Measurements from ENCODE around the gene TMEM120A. TPM values are rescaled to one million over a fixed set of nuclear protein-coding genes. Genes with fewer than 3 reads are reported as not detected.
A peak's percentile ranks its signal among the peaks of the same experiment; 100 is the strongest.

Gene TMEM120A
- polyA plus RNA-seq (2013): 25.3 and 26.7 TPM in 2 replicates

DNA sequence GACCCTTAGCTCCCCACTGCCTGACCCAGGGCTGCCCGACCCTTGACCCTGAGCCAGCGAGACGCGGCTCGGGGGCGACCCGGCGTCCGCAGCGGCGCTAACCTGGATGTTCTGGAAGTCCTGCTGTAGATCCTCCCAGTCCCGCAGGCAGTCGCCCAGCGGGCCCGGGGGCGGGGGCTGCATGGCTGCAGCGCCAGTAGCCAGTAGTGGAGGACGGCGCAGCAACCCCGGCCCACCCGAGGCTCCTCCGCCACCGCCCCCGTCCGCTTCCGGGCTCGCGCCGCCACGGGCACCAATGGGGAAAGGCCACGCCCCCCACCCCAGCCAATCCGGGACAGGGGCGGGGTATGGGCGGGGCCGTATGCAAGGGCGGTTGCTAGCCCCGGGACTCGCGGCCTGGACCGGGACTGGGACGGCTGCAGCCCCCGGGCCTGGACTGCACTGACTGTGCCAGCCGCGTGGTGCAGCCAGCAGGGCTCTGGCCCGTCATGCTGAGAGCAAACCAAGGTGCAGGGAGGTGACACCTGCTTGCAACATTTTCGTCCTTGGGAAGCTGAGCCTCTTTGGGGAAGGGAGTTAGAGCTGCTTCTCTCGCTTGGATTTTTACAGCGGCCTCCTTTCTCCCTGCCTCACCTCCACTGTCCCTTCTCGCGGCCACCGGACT is at the start of gene TMEM120A:
Gene TMEM120A, minus strand, starts transcription at position 208 of the 664 bp plus-strand sequence. Its CDS starts 25 bp downstream, at position 183.
- Histone ChIP-seq H3K79me1 (ENCODE audit: low read length) (peaks cover 10% of the 10 kb centered on the region), H4K91ac (ENCODE audit: low read depth, low read length) (peak within 1 kb of the TSS; percentile 82), H2AK5ac (ENCODE audit: low read length) (peak within 1 kb of the TSS; percentile 75), H2AFZ (ENCODE audit: insufficient read depth, low read length, poor library complexity) (peak within 1 kb of the TSS; percentile 95), H3K27ac (ENCODE audit: low read depth, low read length) (peak within 1 kb of the TSS; percentile 72), H3K9ac (ENCODE audit: low read length) (peak within 1 kb of the TSS; percentile 72), H3K23ac (ENCODE audit: low read length) (no peak within 1 kb of the TSS), H2BK120ac (ENCODE audit: insufficient read depth, low read length, poor library complexity) (peak within 1 kb of the TSS; percentile 30), H3K36me3 (ENCODE audit: control insufficient read depth in 1 of 2, insufficient read depth in 2 of 2, low read length in 2 of 2) (peaks cover 8 to 13% of the 10 kb centered on the region in 2 experiments), H3K9me3 (ENCODE audit: insufficient read depth, low read depth, low read length) (peaks cover 5% of the 10 kb centered on the region), H3K4me1 (ENCODE audit: control insufficient read depth in 1 of 2, insufficient read depth in 2 of 2, low read length in 2 of 2) (peaks cover 15 to 18% of the 10 kb centered on the region in 2 experiments), H3K18ac (ENCODE audit: low read length) (peak within 1 kb of the TSS; percentile 82), H3K14ac (ENCODE audit: low read length) (peak within 1 kb of the TSS; percentile 80), H3K4me2 (ENCODE audit: low read length) (peak within 1 kb of the TSS; percentile 99), H3K27me3 (ENCODE audit: insufficient read depth, low read length) (no peaks in the 10 kb centered on the region), H3K4me3 (ENCODE audit: low read depth, low read length) (peak within 1 kb of the TSS; percentile 91), H4K8ac (ENCODE audit: low read depth, low read length) (peak within 1 kb of the TSS; percentile 82), H3K4ac (ENCODE audit: low read depth, low read length) (peak within 1 kb of the TSS; percentile 35), H4K12ac (ENCODE audit: low read depth, low read length) (peak within 1 kb of the TSS; percentile 79), H2BK5ac (ENCODE audit: low read depth, low read length, poor library complexity) (peak within 1 kb of the TSS; percentile 69), H3K79me2 (ENCODE audit: control insufficient read depth, insufficient read depth, low read length, poor library complexity) (peaks cover 3% of the 10 kb centered on the region), H2BK12ac (ENCODE audit: low read length) (peak within 1 kb of the TSS; percentile 51)
- WGBS (ENCODE audit: extremely low coverage, insufficient coverage, insufficient read length): no CpG with 5 or more reads among the region's 51 CpGs
- DNase-seq: peak; percentile 95 to 96

DNA sequence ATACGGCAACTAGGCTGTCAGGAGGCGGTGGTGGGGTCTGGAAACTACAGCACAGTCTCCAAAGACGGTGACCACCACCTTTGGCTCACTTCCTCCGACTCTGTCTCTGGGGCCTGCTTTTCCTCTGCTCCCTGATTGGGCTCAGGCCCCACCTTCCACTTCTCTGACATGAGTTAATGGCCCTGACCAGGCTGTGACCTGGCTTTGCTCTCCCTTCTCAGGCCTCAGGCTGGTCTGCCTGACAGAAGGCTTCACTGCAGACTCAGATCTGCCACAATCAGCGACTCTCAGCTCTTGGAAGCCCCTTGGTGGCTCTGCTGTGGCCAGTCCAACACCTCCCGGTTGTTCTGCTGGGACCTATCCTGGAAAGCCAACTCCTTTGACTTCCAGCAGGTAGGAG is 45.7 kb upstream of the TMEM120A start:
- Histone ChIP-seq H3K79me1 (ENCODE audit: low read length) (no peaks in the 10 kb centered on the region), H4K8ac (ENCODE audit: low read depth, low read length) (no peak overlapping the region), H3K9me3 (ENCODE audit: insufficient read depth, low read depth, low read length) (no peaks in the 10 kb centered on the region), H3K27ac (ENCODE audit: low read depth, low read length) (no peak overlapping the region), H3K9ac (ENCODE audit: low read length) (no peak overlapping the region), H3K4ac (ENCODE audit: low read depth, low read length) (no peak overlapping the region), H3K4me1 (ENCODE audit: control insufficient read depth in 1 of 2, insufficient read depth in 2 of 2, low read length in 2 of 2) (peaks cover 0 to 7% of the 10 kb centered on the region in 2 experiments), H3K36me3 (ENCODE audit: control insufficient read depth in 1 of 2, insufficient read depth in 2 of 2, low read length in 2 of 2) (no peaks in the 10 kb centered on the region), H4K91ac (ENCODE audit: low read depth, low read length) (no peak overlapping the region), H2AK5ac (ENCODE audit: low read length) (no peak overlapping the region), H3K79me2 (ENCODE audit: control insufficient read depth, insufficient read depth, low read length, poor library complexity) (no peaks in the 10 kb centered on the region), H3K4me2 (ENCODE audit: low read length) (no peak overlapping the region), H2AFZ (ENCODE audit: insufficient read depth, low read length, poor library complexity) (no peak overlapping the region), H4K12ac (ENCODE audit: low read depth, low read length) (no peak overlapping the region), H2BK12ac (ENCODE audit: low read length) (no peak overlapping the region), H3K23ac (ENCODE audit: low read length) (no peak overlapping the region), H3K18ac (ENCODE audit: low read length) (no peak overlapping the region), H3K4me3 (ENCODE audit: low read depth, low read length) (no peak overlapping the region), H2BK120ac (ENCODE audit: insufficient read depth, low read length, poor library complexity) (no peak overlapping the region), H3K14ac (ENCODE audit: low read length) (no peak overlapping the region), H3K27me3 (ENCODE audit: insufficient read depth, low read length) (no peaks in the 10 kb centered on the region), H2BK5ac (ENCODE audit: low read depth, low read length, poor library complexity) (no peak overlapping the region)
- no peak for DNase-seq
- WGBS (ENCODE audit: extremely low coverage, insufficient coverage, insufficient read length): no CpG with 5 or more reads among the region's 6 CpGs

DNA sequence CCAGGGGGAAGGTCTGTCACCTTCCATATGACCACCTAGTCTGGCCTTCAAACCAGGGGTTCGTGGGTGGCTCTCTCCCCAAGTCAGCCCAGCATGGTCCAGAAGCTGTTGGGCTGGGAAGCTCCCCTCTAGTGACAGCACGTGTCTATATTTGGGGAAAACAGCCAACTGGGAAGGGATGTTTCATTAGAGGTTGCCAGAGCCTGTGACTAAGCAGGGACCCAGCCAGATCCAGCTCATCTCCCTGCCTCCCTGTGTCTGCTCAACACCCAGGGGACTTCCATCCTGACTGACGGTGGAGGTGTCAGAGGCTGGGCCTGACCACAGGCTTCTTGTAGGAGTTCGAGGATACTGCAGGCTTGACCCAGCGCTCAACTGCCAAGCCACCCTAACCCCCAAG is 42.9 kb upstream of the TMEM120A start:
- no peak overlapping the region for H3K23ac ChIP-seq (ENCODE audit: low read length)
- H2AFZ ChIP-seq (ENCODE audit: insufficient read depth, low read length, poor library complexity): no peak overlapping the region
- H4K8ac ChIP-seq (ENCODE audit: low read depth, low read length): no peak overlapping the region
- no CpG with 5 or more reads among the region's 5 CpGs for WGBS (ENCODE audit: extremely low coverage, insufficient coverage, insufficient read length)
- DNase-seq: no peak
- H3K14ac ChIP-seq (ENCODE audit: low read length): no peak overlapping the region
- H3K4me2 ChIP-seq (ENCODE audit: low read length): no peak overlapping the region
- no peak overlapping the region for H3K4ac ChIP-seq (ENCODE audit: low read depth, low read length)
- no peak overlapping the region for H2BK120ac ChIP-seq (ENCODE audit: insufficient read depth, low read length, poor library complexity)
- no peak overlapping the region for H2BK5ac ChIP-seq (ENCODE audit: low read depth, low read length, poor library complexity)
- no peak overlapping the region for H3K9ac ChIP-seq (ENCODE audit: low read length)
- no peaks in the 10 kb centered on the region for H3K36me3 ChIP-seq (ENCODE audit: control insufficient read depth in 1 of 2, insufficient read depth in 2 of 2, low read length in 2 of 2)
- H3K27me3 ChIP-seq (ENCODE audit: insufficient read depth, low read length): no peaks in the 10 kb centered on the region
- H4K12ac ChIP-seq (ENCODE audit: low read depth, low read length): no peak overlapping the region
- H3K79me2 ChIP-seq (ENCODE audit: control insufficient read depth, insufficient read depth, low read length, poor library complexity): no peaks in the 10 kb centered on the region
- peak overlapping the region; percentile 33 for H3K18ac ChIP-seq (ENCODE audit: low read length)
- H3K4me3 ChIP-seq (ENCODE audit: low read depth, low read length): no peak overlapping the region
- no peak overlapping the region for H4K91ac ChIP-seq (ENCODE audit: low read depth, low read length)
- H2BK12ac ChIP-seq (ENCODE audit: low read length): no peak overlapping the region
- H3K79me1 ChIP-seq (ENCODE audit: low read length): no peaks in the 10 kb centered on the region
- no peaks in the 10 kb centered on the region for H3K9me3 ChIP-seq (ENCODE audit: insufficient read depth, low read depth, low read length)
- no peak overlapping the region for H3K27ac ChIP-seq (ENCODE audit: low read depth, low read length)
- peaks cover 0 to 7% of the 10 kb centered on the region in 2 experiments for H3K4me1 ChIP-seq (ENCODE audit: control insufficient read depth in 1 of 2, insufficient read depth in 2 of 2, low read length in 2 of 2)
- H2AK5ac ChIP-seq (ENCODE audit: low read length): no peak overlapping the region

DNA sequence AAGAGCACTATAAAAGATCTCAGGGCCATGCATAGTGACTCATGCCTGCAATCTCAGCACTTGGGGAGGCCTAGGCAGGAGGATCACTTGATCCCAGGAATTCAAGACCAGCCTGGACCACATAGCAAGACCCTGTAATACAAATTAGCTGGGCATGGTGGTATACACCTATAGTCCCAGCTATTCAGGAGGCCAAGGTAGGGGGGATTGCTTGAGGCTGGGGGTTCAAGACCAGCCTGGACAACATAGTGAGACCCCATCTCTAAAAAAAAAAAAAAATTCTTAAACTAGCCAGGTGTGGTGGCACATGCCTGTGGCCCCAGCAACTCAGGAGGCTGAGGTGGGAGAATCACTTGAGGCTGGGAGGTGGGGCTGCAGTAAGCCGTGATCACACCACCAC is 37.6 kb upstream of the TMEM120A start:
- H2BK120ac ChIP-seq (ENCODE audit: insufficient read depth, low read length, poor library complexity): no peak overlapping the region
- no peak overlapping the region for H3K4ac ChIP-seq (ENCODE audit: low read depth, low read length)
- no peak for DNase-seq
- no peak overlapping the region for H4K8ac ChIP-seq (ENCODE audit: low read depth, low read length)
- H3K27me3 ChIP-seq (ENCODE audit: insufficient read depth, low read length): no peaks in the 10 kb centered on the region
- no peaks in the 10 kb centered on the region for H3K9me3 ChIP-seq (ENCODE audit: insufficient read depth, low read depth, low read length)
- H4K91ac ChIP-seq (ENCODE audit: low read depth, low read length): no peak overlapping the region
- H3K4me2 ChIP-seq (ENCODE audit: low read length): no peak overlapping the region
- H2BK5ac ChIP-seq (ENCODE audit: low read depth, low read length, poor library complexity): no peak overlapping the region
- no peak overlapping the region for H3K14ac ChIP-seq (ENCODE audit: low read length)
- no peaks in the 10 kb centered on the region for H3K4me1 ChIP-seq (ENCODE audit: control insufficient read depth in 1 of 2, insufficient read depth in 2 of 2, low read length in 2 of 2)
- no CpG with 5 or more reads among the region's 1 CpG for WGBS (ENCODE audit: extremely low coverage, insufficient coverage, insufficient read length)
- no peak overlapping the region for H4K12ac ChIP-seq (ENCODE audit: low read depth, low read length)
- no peak overlapping the region for H2AK5ac ChIP-seq (ENCODE audit: low read length)
- H3K9ac ChIP-seq (ENCODE audit: low read length): no peak overlapping the region
- no peaks in the 10 kb centered on the region for H3K79me2 ChIP-seq (ENCODE audit: control insufficient read depth, insufficient read depth, low read length, poor library complexity)
- H2BK12ac ChIP-seq (ENCODE audit: low read length): no peak overlapping the region
- H2AFZ ChIP-seq (ENCODE audit: insufficient read depth, low read length, poor library complexity): no peak overlapping the region
- peaks cover 10 to 12% of the 10 kb centered on the region in 2 experiments for H3K36me3 ChIP-seq (ENCODE audit: control insufficient read depth in 1 of 2, insufficient read depth in 2 of 2, low read length in 2 of 2)
- no peaks in the 10 kb centered on the region for H3K79me1 ChIP-seq (ENCODE audit: low read length)
- H3K18ac ChIP-seq (ENCODE audit: low read length): no peak overlapping the region
- H3K27ac ChIP-seq (ENCODE audit: low read depth, low read length): no peak overlapping the region
- no peak overlapping the region for H3K4me3 ChIP-seq (ENCODE audit: low read depth, low read length)
- H3K23ac ChIP-seq (ENCODE audit: low read length): no peak overlapping the region
